HFF-Myc (cell line): ENCODE data around the gene KIF3C.

Source experiments
- DNase-seq: peaks from one replicate; pipeline ENCODE4 v3.0.0-alpha.2; 2011; ENCODE audit warnings: low read depth; ENCODE audit errors: extremely low read depth
- H3K4me3 ChIP-seq: replicated peaks from 2 replicates; pipeline ENCODE4 v1.5.1; 2011; ENCODE audit warnings: low read depth, mild to moderate bottlenecking, control low read depth, low read length
- CTCF ChIP-seq: IDR thresholded peaks from 2 replicates; pipeline ENCODE4 v1.5.1; 2012; ENCODE audit warnings: mild to moderate bottlenecking, low read depth, low read length, control low read depth; ENCODE audit errors: missing control alignments

KIF3C gene

GRCh38 chr2:25951071-25951547 is 31.2 kb downstream of the KIF3C start:
- H3K4me3 ChIP-seq: no peak overlapping the region
- TF ChIP-seq CTCF: peak; percentile 97
- peak; percentile 79 for DNase-seq

DNA sequence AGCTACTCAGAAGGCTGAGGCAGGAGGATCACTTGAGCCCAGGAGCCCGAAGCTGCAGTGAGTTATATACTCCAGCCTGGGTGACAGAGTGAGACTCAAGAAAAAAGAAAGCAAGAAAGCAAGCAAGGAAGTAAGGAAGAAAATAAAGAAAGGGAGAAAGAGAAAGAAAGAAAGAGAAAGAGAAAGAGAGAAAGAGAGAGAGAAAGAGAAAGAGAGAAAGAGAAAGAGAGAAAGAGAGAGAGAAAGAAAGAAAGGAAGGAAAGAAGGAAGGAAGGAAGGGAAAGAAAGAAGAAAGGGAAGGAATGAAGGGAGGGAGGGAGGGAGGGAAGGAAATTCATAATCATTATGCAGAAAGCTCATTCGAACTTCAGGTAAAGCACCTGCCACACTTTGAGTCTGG is 33.9 kb downstream of the KIF3C start:
- TF ChIP-seq CTCF: no peak
- no peak for DNase-seq

GRCh38 chr2:25941042-25941441 is 41.3 kb downstream of the KIF3C start:
- H3K4me3 ChIP-seq: no peak overlapping the region
- no peak for DNase-seq
- TF ChIP-seq CTCF: no peak

More for the DNA sequence above, 33.9 kb downstream of the KIF3C start:
- no peak overlapping the region for H3K4me3 ChIP-seq

- DNase-seq: no peak
- TF ChIP-seq CTCF: no peak
Observed at GRCh38 chr2:25939257-25939668, 43.0 kb downstream of the KIF3C start.

DNA sequence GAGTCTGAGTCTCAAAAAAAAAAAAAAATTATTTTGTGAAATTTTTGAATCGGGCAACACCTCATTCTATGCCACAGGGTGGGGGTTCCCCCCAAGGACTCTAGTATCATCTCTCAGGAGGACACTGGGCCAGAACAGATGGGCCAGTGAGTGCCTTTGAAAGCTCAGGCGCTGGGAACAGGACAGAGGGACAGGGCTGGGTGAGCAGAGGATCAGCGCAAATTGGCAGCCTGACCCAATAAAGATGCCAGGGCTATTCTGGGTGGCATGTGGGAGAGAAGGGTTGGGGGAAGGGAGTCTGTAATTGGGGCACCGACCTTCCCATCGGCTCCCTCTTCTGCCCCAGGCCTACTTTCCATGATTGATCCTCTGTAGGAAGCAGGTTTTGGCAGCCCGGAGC is 44.0 kb downstream of the KIF3C start:
- no peak for DNase-seq
- H3K4me3 ChIP-seq: no peak overlapping the region
- no peak for TF ChIP-seq CTCF

More at GRCh38 chr2:25939257-25939668, 43.0 kb downstream of the KIF3C start:
- no peak overlapping the region for H3K4me3 ChIP-seq

- no peak overlapping the region for H3K4me3 ChIP-seq
- no peak for TF ChIP-seq CTCF
- no peak for DNase-seq
Observed at GRCh38 chr2:25936889-25937545, 45.3 kb downstream of the KIF3C start.

DNA sequence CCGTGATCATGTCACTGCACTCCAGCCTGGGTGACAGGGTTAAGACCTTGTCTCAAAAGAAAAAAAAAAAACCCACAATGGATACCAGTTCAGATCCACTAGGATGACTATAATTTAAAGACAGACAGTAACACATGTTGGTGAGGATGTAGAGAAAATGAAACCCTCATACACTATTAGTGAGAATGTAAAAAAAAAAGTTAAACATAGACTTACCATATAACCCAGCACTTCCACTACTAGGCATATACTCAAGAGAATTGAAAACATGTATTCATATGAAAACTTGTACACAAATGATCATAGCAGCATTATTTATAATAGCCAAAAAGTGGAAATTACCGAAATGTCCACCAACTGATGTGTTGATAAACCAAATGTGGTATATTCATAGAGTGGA is 48.7 kb downstream of the KIF3C start:
- H3K4me3 ChIP-seq: no peak overlapping the region
- no peak for DNase-seq
- TF ChIP-seq CTCF: no peak
